Urothelium cell line (cell line): ENCODE data around the gene SIAH2.

ENCODE experiments used
- DNase-seq: peaks from one replicate; pipeline ENCODE4 v3.0.0; 2011; ENCODE audit warnings: low spot score, mixed read lengths
- FAIRE-seq: peaks from 2 replicates; lab custom pipeline; 2011; peaks lifted over from hg19 to GRCh38; lab: Jason Lieb, UNC

Gene SIAH2

GRCh38 chr3:150736903-150737832, 25.8 kb downstream of the SIAH2 start:
- no peak for FAIRE-seq
- DNase-seq: no peak

GRCh38 chr3:150736316-150736719, 26.7 kb downstream of the SIAH2 start:
- DNase-seq (no peak), FAIRE-seq (no peak)

GRCh38 chr3:150734795-150735119, 28.2 kb downstream of the SIAH2 start:
- DNase-seq (no peak), FAIRE-seq (no peak)

GRCh38 chr3:150733936-150734794, 28.8 kb downstream of the SIAH2 start:
- DNase-seq: no peak

GRCh38 chr3:150733373-150733935, 29.5 kb downstream of the SIAH2 start:
- no peak for DNase-seq
- no peak for FAIRE-seq

More at GRCh38 chr3:150733936-150734794, 28.8 kb downstream of the SIAH2 start:
- no peak for FAIRE-seq

GRCh38 chr3:150729682-150730360, 33.1 kb downstream of the SIAH2 start:
- FAIRE-seq (no peak), DNase-seq (no peak)

- FAIRE-seq (no peak), DNase-seq (no peak)
These were observed 35.1 kb downstream of the SIAH2 start for GRCh38 chr3:150727653-150728502.

GRCh38 chr3:150725548-150725947, 37.4 kb downstream of the SIAH2 start:
- FAIRE-seq: no peak
- no peak for DNase-seq

GRCh38 chr3:150723946-150724345, 39.0 kb downstream of the SIAH2 start:
- FAIRE-seq: no peak
- DNase-seq: no peak

GRCh38 chr3:150722267-150722666, 40.7 kb downstream of the SIAH2 start:
- no peak for DNase-seq
- no peak for FAIRE-seq

- no peak for FAIRE-seq
- peak; percentile 36 for DNase-seq
These were observed 41.5 kb downstream of the SIAH2 start for GRCh38 chr3:150721285-150722130.

GRCh38 chr3:150720444-150720843, 42.5 kb downstream of the SIAH2 start:
- DNase-seq (no peak), FAIRE-seq (no peak)

- no peak for DNase-seq
- no peak for FAIRE-seq
These were observed 52.9 kb downstream of the SIAH2 start for GRCh38 chr3:150710097-150710496.

- DNase-seq: peak; percentile 93
- FAIRE-seq: no peak
These were observed 59.1 kb downstream of the SIAH2 start, which contains the start of gene ERICH6 for GRCh38 chr3:150703756-150704344. ERICH6 (minus strand) TSS chr3:150703920; CDS start chr3:150703898, 22 bp downstream.

- peak; percentile 10 for DNase-seq
- peak; percentile 5 for FAIRE-seq
These were observed 59.6 kb downstream of the SIAH2 start for GRCh38 chr3:150703299-150703755.

GRCh38 chr3:150699068-150699639, 63.8 kb downstream of the SIAH2 start:
- no peak for FAIRE-seq
- peak; percentile 10 for DNase-seq

GRCh38 chr3:150697646-150698045, 65.3 kb downstream of the SIAH2 start:
- DNase-seq (peak; percentile 12), FAIRE-seq (no peak)

- DNase-seq (no peak), FAIRE-seq (no peak)
These were observed 71.4 kb downstream of the SIAH2 start for GRCh38 chr3:150691414-150692040.
